T-helper 1 cell (primary cell): Measurements from ENCODE around the gene SENP1.

Experiments
- DNase-seq, 5 donors: peaks; one replicate each; pipeline ENCODE4 v3.0.0-alpha.2; 2012 to 2020

SENP1 gene

GRCh38 chr12:47993491-47993890, 112.4 kb downstream of the SENP1 start:
- no peak for DNase-seq
